ENCODE data around the gene MYBL2.

The MYBL2 gene

DNA sequence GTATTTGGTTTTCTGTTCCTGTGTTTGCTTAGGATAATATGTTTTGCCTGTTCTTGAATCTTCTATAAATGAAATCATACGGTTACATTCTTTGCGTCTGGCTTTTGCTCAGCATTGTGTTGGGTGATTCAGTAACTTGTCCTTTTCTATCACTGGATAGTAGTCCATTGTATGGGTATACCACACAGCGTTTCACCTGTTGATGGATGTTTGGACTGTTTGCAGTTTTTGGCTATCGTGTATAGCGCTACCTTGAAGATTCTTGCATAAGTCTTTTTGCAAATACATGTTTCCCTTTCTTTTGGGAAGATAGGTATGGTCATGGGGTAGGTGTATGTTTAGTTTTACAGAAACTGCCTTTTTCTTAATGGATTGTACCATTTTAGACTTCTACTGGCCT lies 9.5 kb downstream of the MYBL2 start:
- H3K9me3 ChIP-seq (replicated peaks in 1 of 11): no peaks in the 10 kb centered on the region
- H3K4me2 ChIP-seq: no peak overlapping the region
- H3K4me3 ChIP-seq: no peak overlapping the region
- H3K4me1 ChIP-seq: peaks cover 1 to 22% (median 13%) of the 10 kb centered on the region in 10 experiments
- H4K20me1 ChIP-seq: peaks cover 0 to 79% (median 37%) of the 10 kb centered on the region in 11 experiments; a peak in 12 of 22 replicates
- no peaks in the 10 kb centered on the region for H3K27me3 ChIP-seq
- no peak overlapping the region for H3K27ac ChIP-seq
- peaks cover 0 to 93% (median 71%) of the 10 kb centered on the region in 11 experiments; a peak in 19 of 22 replicates for H3K36me3 ChIP-seq
- no peak overlapping the region for H3K9ac ChIP-seq
- no peak for TF ChIP-seq Cebpa-rat (IDR thresholded peaks at IDR 0.05)

DNA sequence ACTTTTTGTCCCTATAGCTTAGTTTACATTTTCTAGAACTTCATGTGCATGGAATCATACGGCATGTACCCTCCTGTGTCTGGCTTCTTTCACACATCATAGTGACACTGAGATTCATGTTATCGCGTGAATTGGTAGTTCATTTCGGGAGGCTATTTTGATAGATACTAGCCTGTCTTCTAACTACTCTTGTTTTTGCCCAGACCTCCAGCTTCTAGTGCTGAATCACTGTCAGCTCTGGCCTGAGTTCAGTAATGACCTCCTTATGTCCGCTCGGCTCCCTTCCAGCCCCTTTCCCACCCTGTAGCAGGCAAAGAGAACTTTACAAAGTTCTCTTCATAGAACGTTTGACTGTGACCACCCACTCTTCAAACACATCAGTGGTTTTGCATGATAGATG lies 14.1 kb downstream of the MYBL2 start:
- H4K20me1 ChIP-seq: peaks cover 0 to 65% (median 46%) of the 10 kb centered on the region in 11 experiments; a peak in 12 of 22 replicates
- peak overlapping the region in 10 of 11 experiments; percentile 52 to 96 (median 74); a peak in 19 of 22 replicates for H3K4me2 ChIP-seq
- peak overlapping the region in 5 of 11 experiments; percentile 38 to 91 (median 78); a peak in 8 of 22 replicates for H3K27ac ChIP-seq
- no peaks in the 10 kb centered on the region for H3K9me3 ChIP-seq (replicated peaks in 1 of 11)
- H3K4me3 ChIP-seq: no peak overlapping the region
- H3K27me3 ChIP-seq: no peaks in the 10 kb centered on the region
- no peak for TF ChIP-seq Cebpa-rat (IDR thresholded peaks at IDR 0.05)
- peaks cover 11 to 41% (median 32%) of the 10 kb centered on the region in 10 experiments for H3K4me1 ChIP-seq
- peak overlapping the region in 5 of 11 experiments; percentile 6 to 82 (median 74); a peak in 7 of 22 replicates for H3K9ac ChIP-seq
- H3K36me3 ChIP-seq: peaks cover 0 to 92% (median 64%) of the 10 kb centered on the region in 11 experiments; a peak in 18 of 22 replicates

DNA sequence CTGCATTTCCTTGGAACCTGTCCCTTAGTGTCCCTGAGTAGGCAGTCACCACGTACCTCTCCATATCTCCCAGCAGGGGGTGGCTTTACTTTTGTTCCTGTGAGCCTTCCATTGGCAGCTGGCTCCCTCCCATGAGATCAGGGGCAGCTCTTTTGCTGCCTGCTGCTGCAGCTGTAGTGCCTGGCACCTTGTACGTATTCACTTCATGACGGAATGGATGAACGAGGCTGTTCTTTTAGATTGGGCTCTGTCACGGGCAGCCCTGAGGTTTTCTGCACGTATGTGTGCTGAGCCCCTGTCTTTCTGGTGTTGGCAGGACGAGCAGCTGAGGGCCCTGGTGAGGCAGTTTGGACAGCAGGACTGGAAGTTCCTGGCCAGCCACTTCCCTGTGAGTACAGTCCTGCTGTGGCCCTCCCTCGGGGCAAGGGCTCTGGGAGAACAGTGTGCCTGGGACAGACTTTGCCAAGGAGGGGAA lies 14.6 kb downstream of the MYBL2 start:
- Histone ChIP-seq H3K4me2 (peak overlapping the region; percentile 52 to 96 (median 74)), H3K27ac (peak overlapping the region in 7 of 11 experiments; percentile 38 to 91 (median 58); a peak in 13 of 22 replicates), H3K4me3 (peak overlapping the region in 3 of 10 experiments; percentile 31 to 49 (median 35); a peak in 5 of 20 replicates), H4K20me1 (peaks cover 0 to 66% (median 48%) of the 10 kb centered on the region in 11 experiments; a peak in 13 of 22 replicates), H3K9me3 (replicated peaks in 1 of 11) (no peaks in the 10 kb centered on the region), H3K27me3 (no peaks in the 10 kb centered on the region), H3K36me3 (peaks cover 0 to 92% (median 65%) of the 10 kb centered on the region in 11 experiments; a peak in 20 of 22 replicates), H3K9ac (peak overlapping the region in 8 of 11 experiments; percentile 32 to 82 (median 48); a peak in 13 of 22 replicates), H3K4me1 (peaks cover 11 to 41% (median 32%) of the 10 kb centered on the region in 10 experiments)
- no peak for TF ChIP-seq Cebpa-rat (IDR thresholded peaks at IDR 0.05)

DNA sequence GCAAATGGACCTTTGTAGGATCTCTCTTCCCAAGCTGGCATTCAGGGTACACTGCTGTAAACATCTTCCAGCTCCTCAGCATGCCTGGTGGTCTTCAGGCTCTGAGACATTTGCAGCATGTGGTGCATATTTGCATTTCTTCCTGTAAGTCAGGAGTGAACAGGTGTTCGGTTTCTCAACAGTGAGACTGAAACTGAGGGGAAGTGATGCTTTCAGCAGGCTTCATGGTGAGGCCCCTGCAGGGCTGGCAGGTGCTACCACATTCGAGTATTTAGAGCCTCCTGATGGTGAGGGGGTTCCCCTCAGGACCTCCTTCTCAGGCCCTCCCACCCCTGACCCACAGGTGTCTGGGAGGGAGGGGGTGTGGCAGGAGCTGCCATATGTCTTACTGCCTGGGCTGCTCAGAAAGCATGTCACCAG lies 15.1 kb downstream of the MYBL2 start:
- H4K20me1 ChIP-seq: peaks cover 0 to 66% (median 48%) of the 10 kb centered on the region in 11 experiments; a peak in 13 of 22 replicates
- H3K9ac ChIP-seq: peak overlapping the region in 8 of 11 experiments; percentile 32 to 82 (median 48); a peak in 13 of 22 replicates
- H3K4me2 ChIP-seq: peak overlapping the region; percentile 52 to 96 (median 74)
- TF ChIP-seq Cebpa-rat (IDR thresholded peaks at IDR 0.05): no peak
- H3K36me3 ChIP-seq: peaks cover 0 to 92% (median 65%) of the 10 kb centered on the region in 11 experiments; a peak in 20 of 22 replicates
- peaks cover 11 to 41% (median 32%) of the 10 kb centered on the region in 10 experiments for H3K4me1 ChIP-seq
- H3K4me3 ChIP-seq: peak overlapping the region in 3 of 10 experiments; percentile 31 to 49 (median 35); a peak in 5 of 20 replicates
- H3K27ac ChIP-seq: peak overlapping the region in 8 of 11 experiments; percentile 33 to 91 (median 50); a peak in 13 of 22 replicates
- H3K9me3 ChIP-seq (replicated peaks in 1 of 11): no peaks in the 10 kb centered on the region
- no peaks in the 10 kb centered on the region for H3K27me3 ChIP-seq

DNA sequence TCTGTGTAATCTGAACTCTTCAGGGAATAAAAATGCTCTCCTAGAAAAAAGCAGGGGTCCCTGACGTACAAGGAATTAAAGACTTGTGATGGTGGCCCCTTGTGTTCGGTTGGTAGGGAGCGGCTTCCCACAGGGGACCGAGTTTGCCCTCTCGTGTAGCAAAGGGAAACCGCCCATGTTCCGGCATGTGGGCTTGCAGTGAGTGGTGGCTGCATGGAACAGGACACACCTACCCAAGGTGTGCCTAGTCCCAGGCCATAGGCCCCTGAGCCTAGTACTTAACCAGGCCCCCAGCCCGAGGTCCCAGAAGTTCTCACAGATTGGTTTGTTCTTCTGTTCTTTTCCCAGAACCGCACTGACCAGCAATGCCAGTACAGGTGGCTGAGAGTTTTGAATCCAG lies 15.5 kb downstream of the MYBL2 start:
- TF ChIP-seq Cebpa-rat (IDR thresholded peaks at IDR 0.05): no peak
- peak overlapping the region in 4 of 11 experiments; percentile 45 to 82 (median 75); a peak in 8 of 22 replicates for H3K9ac ChIP-seq
- no peaks in the 10 kb centered on the region for H3K27me3 ChIP-seq
- H3K4me1 ChIP-seq: peaks cover 11 to 41% (median 32%) of the 10 kb centered on the region in 10 experiments
- H3K27ac ChIP-seq: peak overlapping the region in 7 of 11 experiments; percentile 19 to 91 (median 58); a peak in 11 of 22 replicates
- H3K4me2 ChIP-seq: peak overlapping the region; percentile 52 to 96 (median 74)
- peak overlapping the region in 2 of 10 experiments; percentile 31 to 49; a peak in 2 of 20 replicates for H3K4me3 ChIP-seq
- peaks cover 0 to 62% (median 45%) of the 10 kb centered on the region in 11 experiments; a peak in 12 of 22 replicates for H4K20me1 ChIP-seq
- H3K9me3 ChIP-seq (replicated peaks in 1 of 11): no peaks in the 10 kb centered on the region
- H3K36me3 ChIP-seq: peaks cover 0 to 92% (median 64%) of the 10 kb centered on the region in 11 experiments; a peak in 20 of 22 replicates

DNA sequence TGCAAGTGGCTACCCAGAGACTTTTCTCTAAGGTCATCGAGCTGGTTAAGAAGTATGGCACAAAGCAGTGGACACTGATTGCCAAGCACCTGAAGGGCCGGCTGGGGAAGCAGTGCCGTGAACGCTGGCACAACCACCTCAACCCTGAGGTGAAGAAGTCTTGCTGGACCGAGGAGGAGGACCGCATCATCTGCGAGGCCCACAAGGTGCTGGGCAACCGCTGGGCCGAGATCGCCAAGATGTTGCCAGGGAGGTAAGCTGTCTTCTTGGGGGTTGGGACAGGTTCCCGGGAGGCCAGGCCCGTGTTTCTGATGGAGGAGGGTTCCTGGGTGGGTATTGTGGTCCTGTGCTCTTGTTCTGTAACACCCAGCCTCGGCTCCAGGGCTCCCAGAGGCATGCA lies 19.9 kb downstream of the MYBL2 start:
- TF ChIP-seq Cebpa-rat (IDR thresholded peaks at IDR 0.05): no peak
- Histone ChIP-seq H3K36me3 (peaks cover 0 to 100% (median 91%) of the 10 kb centered on the region in 11 experiments; a peak in 20 of 22 replicates), H4K20me1 (peaks cover 0 to 66% (median 34%) of the 10 kb centered on the region in 11 experiments; a peak in 11 of 22 replicates), H3K4me2 (no peak overlapping the region), H3K27me3 (no peaks in the 10 kb centered on the region), H3K9me3 (replicated peaks in 1 of 11) (no peaks in the 10 kb centered on the region), H3K4me3 (no peak overlapping the region), H3K4me1 (peaks cover 5 to 19% (median 14%) of the 10 kb centered on the region in 10 experiments), H3K27ac (peak overlapping the region in 1 of 11 experiments; percentile 15; a peak in 2 of 22 replicates), H3K9ac (no peak overlapping the region)

DNA sequence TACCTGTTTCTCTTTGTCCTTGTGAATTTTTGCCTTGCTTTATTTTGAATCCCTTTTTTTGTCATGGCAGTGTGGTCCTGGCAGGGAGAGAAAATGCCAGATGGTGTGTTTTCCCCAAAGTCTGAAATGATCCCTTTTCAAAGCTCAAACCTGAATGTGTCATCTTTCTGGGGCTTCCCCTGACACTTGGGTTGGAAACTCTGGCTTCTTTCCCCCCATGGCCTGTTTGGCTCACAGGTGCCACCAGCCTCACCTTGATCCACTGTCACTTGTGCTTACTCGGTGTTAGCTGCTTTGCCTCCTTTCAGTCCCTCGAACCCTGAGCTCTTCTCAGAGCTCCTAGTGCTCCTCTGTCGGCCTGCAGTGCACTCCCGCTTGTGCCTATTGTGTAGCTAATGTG lies 22.3 kb downstream of the MYBL2 start:
- H3K9ac ChIP-seq: no peak overlapping the region
- peaks cover 0 to 51% (median 21%) of the 10 kb centered on the region in 11 experiments; a peak in 11 of 22 replicates for H4K20me1 ChIP-seq
- H3K4me2 ChIP-seq: no peak overlapping the region
- peaks cover 0 to 4% (median 0%) of the 10 kb centered on the region in 10 experiments; a peak in 1 of 20 replicates for H3K4me1 ChIP-seq
- no peak overlapping the region for H3K27ac ChIP-seq
- TF ChIP-seq Cebpa-rat (IDR thresholded peaks at IDR 0.05): no peak
- no peaks in the 10 kb centered on the region for H3K27me3 ChIP-seq
- no peak overlapping the region for H3K4me3 ChIP-seq
- no peaks in the 10 kb centered on the region for H3K9me3 ChIP-seq (replicated peaks in 1 of 11)
- peaks cover 0 to 100% (median 94%) of the 10 kb centered on the region in 11 experiments; a peak in 20 of 22 replicates for H3K36me3 ChIP-seq

DNA sequence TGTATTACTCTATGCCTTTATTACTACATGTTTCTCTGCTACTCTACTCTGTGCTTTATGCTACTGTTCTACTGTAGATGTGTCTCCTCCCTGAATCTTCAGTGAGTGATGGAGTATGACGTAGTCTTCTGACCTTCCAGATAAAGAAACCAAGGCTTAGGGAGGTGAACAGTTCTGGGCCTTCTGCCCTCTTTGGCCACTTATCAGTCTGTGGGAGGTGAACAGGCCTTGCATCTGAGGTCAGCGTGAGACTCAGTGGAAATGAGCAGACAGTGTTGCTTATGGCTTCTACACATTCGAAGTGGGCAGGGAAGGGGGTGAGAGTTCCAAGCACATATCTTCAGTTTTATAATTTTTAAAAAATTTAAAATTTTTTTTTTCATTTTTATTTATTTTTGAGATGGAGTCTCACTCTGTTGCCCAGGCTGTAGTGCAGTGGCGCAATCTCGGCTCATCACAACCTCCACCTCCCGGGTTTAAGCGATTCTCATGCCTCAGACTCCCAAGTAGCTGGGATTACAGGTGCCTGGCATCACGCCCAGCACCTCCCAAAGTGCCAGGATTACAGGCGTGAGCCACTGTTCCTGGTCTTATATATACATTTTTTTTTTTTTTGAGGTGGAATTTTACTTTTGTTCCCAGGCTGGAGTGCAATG lies 24.2 kb downstream of the MYBL2 start:
- peaks cover 0 to 62% (median 25%) of the 10 kb centered on the region in 11 experiments; a peak in 11 of 22 replicates for H4K20me1 ChIP-seq
- H3K9me3 ChIP-seq (replicated peaks in 1 of 11): no peaks in the 10 kb centered on the region
- no peaks in the 10 kb centered on the region for H3K27me3 ChIP-seq
- no peak overlapping the region for H3K27ac ChIP-seq
- H3K4me2 ChIP-seq: no peak overlapping the region
- peaks cover 0 to 100% (median 98%) of the 10 kb centered on the region in 11 experiments; a peak in 20 of 22 replicates for H3K36me3 ChIP-seq
- peaks cover 0 to 4% (median 0%) of the 10 kb centered on the region in 10 experiments; a peak in 1 of 20 replicates for H3K4me1 ChIP-seq
- no peak for TF ChIP-seq Cebpa-rat (IDR thresholded peaks at IDR 0.05)
- H3K4me3 ChIP-seq: no peak overlapping the region
- no peak overlapping the region for H3K9ac ChIP-seq

Data from BLaER1 treated with 17β-estradiol and CSF1 and Interleukin-3, amounts not matched to agents 10 nM and 100 nM (cell line).